DMS53 treated with DMSO at 0.1 percent for 48 hours (cell line): ENCODE data around the gene MAGI2.

Experiments
- DNase-seq: peaks from one replicate; lab custom pipeline; 2025; ENCODE audit not compliant: unreplicated experiment; lab: John Stamatoyannopoulos, UW

MAGI2 gene

DNA sequence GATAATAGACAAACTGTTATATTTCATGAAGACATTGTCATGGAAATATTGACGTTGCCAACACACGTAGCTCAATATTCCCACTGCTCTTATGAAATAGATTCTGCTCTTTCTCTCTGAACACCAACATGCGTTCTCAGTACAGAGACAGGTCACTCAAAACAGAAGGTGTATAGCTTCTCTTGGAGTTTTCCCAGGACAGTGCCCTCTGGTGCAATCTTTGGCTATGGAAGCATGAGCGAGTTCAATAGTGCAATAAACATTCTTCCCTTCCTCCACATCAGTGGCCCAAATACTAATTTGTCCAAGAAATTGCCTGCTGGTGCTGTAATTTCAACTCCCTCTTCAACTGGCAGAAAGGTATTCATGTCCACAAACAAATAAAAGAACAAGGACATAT is 145.3 kb downstream of the MAGI2 start:
- DNase-seq, result no peak

DNA sequence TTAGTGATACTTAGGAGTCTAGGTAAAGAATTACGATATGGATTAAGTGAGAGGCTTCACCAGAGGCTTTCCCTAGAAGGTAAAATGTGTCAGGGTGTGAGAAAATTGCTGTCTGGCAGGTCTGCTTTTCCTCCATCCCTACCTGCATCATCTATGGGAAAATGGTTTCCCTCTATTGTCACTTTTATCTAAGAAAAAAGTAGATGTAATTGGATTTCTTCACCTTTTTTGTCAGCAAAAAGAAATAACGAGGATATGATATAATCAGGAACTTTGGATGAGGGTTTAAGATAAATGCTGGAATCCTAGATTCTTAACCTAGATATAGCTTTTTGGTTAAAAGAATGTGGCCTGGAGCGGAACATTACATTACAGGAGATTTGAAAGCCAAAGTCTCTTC is 146.1 kb downstream of the MAGI2 start:
- DNase-seq, result no peak

DNA sequence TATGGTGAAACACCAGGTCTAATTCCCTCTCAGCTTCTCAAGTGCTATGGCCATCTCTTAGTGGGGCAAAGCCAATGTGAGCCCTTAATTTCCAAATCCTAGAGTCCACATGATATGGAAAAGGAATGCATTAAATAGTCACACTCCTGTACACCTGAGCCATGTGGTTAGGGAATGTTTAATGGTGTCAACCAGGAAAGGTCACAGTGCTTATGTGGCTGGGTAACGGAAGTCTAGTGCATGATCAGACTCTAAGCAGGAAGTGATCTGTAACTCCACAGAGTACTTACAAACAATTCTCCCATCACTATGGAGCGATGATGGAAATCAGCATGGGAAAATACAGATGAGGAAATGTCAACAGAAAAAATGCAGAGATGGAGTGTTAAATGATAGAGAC is 148.8 kb downstream of the MAGI2 start:
- peak; percentile 58 for DNase-seq

DNA sequence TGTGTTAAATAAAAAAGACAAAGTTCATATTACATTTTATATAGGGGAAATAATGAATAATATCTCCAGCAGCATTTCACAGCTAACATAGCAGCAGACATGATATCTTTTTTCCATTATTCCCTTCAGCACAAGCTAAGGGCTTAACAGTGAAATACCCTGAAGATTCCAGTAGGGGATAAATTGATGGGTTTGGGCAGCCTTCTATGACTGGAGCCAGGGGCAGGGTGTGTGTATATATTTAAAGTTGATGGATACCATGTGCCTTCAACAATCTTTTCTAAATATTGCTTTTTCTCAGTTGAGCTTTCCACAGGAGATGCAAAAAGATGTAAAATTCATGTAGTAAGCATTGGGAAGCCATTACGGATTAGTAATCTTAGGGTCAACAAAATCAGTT is 151.2 kb downstream of the MAGI2 start:
- no peak for DNase-seq

DNA sequence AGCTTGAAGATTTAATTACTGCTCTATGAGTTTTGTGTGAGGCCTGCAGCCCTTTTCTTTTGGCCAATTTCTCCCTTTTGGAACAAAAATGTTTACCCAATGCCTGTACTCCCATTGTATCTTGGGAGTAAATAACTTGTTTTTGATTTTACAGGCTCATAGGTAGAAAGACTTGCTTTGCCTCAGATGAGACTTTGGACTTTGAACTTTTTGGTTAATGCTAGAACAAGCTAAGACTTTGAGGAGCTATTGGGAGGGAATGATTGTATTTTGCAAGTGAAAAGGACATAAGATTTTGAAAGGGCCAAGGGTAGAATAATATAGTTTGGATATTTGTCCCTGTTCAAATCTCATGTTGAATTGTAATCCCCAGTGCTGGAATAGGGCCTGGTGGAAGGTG is 152.0 kb downstream of the MAGI2 start:
- no peak for DNase-seq

DNA sequence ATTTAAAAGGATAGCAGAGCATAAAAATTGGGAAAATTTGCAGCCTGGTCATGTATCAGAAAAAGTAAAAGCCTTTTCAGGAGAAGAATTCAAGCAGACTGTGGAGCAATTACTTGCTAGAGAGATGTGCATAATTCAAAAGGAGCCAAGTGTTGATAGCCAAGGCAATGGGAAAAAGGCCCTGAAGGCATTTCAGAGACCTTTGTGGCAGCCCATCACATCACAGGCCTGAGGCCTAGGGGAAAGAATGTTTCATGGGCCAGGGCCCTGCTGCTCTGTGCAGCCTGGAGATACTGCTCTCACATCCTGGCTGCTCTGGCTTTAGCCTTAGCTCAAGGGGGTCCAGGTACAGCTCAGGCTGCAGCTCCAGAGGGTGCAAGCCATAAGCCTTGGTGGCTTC is 152.9 kb downstream of the MAGI2 start:
- DNase-seq, result no peak

DNA sequence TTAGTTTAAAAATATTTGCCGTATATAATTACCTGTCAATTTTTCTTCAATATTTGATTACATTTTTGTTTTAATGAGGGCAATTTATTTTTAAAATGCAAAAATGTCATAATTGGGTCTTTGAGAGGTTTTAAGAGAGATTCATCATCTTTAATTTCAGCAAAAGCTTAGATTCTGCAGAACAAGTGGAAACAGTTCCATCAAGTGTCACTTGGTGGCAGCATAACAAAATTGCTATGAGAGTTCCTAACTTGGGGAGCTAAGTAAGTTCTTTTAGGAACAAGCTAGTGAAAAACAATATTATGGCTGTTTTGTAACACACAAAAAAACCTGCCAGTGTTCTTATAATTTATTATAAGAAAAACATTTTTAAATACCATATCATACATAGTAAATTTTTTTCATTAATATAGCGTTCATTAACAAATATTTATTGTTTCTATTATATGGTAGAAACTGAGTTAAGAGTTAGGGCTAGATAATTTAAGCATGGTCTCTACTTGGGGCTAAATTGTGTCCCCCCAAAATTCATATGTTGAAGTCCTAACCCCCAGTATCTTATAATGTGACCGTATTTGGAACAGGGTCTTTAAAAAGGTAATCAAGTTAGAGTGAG is 155.2 kb downstream of the MAGI2 start:
- peak; percentile 74 for DNase-seq

DNA sequence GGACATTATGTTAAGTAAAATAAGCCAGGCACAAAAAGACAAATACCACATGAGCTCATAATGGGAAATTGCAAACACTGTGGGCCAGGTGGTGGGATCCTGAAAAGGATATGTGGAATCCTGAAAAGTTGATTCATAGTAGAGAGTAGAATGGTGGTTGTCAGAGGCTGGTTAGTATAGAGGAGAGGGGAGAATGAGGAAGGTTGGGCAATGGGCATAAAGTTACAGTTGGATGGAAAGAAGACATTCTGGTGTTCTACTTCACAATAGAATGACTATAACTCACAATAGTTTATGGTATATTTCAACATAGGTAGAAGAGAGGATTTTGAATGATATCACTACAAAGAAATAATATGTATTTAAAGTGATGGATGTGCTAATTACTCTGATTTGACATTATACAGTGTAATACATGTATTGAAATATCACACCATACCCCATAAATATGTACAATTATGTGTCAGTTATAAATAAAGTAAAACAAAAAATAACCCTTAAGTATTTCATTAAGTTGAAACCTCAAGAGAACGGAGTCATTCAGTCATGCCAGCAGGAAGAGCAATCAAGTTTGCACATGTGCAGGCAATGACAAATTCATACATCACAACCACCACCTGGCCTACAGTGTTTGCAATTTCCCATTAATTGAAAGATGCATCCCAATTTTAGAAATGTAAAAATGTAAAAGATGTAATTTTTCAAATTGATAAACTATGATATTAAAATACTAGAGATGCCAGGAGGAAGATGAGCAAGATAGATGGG is 156.7 kb downstream of the MAGI2 start:
- no peak for DNase-seq

DNA sequence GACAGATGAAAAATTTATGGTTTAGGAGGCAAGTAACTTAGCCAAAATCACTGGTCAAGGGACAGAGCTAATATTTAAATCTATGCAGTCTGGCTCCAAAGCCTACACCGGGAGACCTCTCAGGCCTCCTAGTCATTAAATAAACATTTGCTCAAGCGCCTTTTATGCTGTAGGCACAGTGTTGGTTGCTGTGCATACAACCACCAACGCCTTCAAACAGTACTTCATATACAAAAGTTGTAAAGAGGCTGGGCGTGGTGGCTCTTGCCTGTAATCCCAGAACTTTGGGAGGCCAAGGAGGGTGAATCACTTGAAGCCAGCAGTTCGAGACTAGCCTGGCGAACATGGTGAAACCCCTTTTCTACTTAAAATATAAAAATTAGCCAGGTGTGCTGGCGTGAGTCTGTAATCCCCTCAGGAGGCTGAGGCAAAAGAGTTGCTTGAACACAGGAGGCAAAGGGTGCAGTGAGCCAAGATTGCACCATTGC is 159.8 kb downstream of the MAGI2 start:
- peak; percentile 98 for DNase-seq

DNA sequence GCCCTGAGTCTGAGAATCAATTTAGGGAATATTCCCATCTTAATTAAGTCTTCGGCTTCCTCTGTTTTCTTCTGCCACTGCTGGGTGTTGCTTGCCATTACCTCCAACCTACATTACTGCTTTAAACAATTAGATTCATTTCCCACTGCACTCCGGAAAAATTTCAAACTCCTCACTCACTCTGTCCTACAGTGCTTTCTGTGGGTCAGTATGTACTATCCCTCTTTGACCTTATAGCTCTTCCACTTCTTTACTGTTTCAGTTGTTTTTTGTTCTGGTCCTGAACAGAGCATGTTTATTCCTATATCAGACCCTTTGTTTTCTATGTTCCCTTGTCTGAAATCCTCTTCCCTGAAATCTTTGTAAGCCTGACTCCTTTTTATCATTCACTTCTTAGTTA is 160.6 kb downstream of the MAGI2 start:
- DNase-seq, result no peak

DNA sequence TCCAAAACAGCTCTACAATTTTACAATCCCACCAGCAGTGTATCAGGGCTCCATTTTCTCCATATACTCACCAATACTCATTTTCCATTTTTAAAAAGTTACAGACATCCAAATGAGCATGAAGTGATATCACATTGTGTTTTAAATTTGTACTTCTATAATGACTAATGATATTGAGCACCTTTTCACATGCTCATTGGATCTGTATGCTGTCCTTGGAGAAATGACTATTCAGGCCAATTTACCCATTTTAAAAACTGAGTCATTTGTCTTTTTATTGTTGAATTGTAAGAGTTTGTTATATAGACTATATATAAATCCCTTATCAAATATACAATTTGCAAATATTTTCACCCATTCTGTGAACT is 162.0 kb downstream of the MAGI2 start:
- DNase-seq, result no peak

DNA sequence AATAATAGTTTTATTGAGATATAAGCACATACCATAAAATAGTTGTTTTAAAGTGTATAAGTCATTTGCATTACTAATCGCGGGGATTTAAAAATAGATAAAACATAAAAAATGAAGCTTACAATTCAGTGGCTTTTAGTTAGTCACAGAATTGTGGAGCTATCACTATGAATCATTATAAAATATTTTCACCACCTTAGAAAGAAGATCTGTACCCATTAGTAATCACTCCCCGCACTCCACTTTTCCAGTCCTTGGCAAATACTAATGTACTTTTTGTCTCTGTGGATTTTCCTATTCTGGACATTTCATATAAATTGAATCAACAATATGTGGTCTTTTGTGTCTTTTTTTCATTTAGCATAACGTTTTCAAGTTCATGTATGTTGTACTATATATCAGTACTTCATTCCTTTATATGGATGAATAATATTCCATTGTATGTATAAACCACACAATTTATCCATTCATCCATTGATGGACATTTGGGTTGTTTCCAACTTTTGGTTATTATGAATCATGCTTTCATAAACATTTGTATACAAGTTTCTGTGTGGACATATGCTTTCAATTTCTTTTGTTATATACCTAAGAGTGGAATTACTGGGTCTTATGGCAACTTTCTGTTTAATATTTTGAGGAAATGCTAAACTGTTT is 162.5 kb downstream of the MAGI2 start:
- no peak for DNase-seq

DNA sequence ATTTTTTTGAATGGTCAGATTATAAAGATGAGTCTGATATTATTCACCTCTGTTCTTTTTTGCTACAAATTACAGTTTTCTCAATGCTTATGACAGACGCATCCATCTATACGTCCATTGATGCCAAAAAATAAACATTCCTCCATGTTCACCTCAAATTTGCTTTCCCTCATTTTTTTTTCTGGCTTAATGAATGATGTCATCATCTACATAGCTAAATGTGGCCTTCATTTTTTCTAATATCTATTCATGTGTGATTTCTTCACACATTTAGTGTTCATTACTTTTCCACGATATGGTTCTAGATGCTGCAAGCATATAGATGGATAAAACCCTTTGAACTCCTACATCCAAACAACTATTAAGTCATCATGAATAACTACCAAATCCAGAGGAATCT is 163.1 kb downstream of the MAGI2 start:
- DNase-seq, result no peak

DNA sequence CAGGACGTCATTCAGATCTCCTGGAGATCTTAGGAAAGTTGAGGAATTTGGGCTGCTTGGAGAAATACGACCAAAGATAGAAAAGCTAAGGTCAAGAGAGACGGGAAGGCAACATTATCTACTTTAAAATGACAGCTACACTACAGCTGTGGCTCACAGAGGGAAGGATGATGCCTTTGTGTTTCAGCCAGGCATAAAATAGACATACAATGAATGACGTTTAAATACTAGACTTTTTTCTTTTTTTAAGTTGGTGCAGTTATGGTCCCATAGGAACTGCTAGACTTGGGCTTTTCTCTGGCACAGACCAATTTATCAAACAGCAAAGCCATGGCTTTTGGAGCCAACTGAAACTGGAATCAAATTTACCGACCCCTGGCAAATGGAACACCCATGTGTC is 164.8 kb downstream of the MAGI2 start:
- DNase-seq, result no peak

DNA sequence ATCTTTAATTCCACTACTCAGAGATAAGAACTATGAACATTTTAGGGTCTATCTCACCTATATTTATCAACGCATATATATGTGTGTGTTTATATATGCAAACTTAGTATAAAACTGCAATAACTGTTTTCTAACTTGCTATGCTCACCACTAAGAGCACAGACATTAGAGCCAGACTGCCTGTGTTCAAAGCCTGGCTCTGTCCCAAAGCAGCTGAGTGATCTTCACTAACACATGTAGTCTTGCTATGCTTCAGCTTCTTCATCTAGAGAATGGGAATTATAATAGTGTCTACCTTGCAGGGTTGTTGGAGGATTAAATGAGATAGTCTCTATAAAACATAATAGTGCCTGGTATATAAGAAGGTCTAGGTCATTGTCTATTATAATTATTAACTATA is 165.5 kb downstream of the MAGI2 start:
- DNase-seq, result no peak

DNA sequence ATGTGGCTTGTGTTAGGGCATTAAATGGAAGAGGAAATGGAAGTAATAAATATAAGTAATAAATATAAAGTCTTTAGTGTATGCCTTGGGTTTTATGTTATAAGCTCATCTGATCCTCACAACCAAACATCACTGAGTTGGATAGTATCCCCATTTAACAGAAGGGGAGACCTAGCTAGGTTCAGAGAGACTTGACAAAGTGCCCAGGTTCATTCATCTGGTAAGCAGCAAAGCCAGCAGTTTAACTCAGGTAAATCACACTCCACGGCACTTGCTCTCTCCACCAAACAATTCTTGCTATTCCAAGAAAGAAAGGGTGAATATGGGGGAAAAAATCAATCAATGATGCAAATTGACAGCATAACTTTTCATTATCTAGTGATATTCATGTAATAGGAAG is 167.3 kb downstream of the MAGI2 start:
- DNase-seq, result no peak

DNA sequence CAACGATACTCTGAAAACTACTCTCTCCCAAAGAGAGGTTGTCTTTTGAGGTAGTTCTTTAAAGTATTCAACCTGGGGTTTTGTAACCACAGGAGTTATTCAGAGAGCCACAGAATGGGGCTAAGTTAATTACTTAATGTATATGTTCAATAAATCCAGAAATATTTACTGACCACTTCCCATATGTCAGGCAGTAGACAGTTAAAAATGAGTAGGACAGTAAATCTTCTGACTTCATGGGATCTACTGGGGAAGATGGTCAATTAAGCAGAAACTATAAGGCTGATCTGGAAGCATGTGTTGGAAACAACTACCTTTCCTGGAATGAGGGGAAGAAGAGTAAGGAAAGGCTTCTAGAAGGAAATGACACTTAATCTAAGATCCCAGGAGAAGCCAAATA is 167.7 kb downstream of the MAGI2 start:
- DNase-seq, result no peak

DNA sequence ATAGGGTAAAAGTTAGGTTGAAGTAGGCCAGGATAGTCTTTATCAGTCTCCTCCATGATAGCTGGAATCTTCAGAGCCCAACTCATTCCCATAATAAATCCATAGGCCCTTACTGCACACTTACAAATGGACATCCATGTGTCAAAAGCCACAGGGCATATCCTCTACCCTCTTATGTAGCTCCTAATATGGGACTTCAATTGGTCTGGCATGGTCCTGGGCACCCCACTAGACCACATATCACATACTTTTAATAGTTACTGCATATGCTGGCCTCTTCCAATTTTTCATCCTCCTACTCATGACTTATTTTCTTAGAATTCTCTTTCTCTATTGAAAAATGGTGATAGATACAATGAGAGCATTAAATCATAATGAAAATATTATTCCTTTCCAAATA is 169.3 kb downstream of the MAGI2 start:
- no peak for DNase-seq

DNA sequence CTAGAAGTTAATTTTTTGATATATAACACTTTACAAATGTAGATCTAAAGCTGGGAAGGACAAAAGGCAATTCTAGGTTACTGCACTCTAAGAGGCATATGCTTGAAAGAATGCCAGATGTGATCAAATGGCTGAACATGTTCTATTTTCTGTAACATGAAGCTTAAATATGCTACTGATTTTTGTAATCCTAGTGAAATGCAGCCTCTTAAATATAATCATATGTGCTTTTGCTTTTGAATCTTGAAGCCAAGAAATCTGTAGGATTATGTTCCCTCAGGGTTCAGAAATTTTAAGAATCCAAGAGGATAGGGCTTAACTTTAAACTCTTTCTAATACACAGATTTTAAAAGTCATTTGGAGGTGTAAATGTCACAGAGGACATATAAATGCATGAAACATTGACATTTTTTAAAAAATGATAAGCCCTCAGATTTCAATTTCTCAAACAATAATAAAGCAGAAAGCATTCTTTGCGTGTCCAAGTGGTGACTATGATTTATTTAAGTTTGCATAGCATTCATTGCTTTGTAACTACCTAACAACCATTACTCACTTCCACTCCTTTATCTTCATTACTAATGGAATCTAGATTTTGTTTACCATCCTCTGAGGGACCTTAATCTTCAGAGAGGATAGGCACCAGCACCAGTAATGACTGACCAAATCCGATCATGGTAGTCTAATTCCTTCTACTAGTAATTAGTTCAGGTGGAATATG is 170.4 kb downstream of the MAGI2 start:
- no peak for DNase-seq

DNA sequence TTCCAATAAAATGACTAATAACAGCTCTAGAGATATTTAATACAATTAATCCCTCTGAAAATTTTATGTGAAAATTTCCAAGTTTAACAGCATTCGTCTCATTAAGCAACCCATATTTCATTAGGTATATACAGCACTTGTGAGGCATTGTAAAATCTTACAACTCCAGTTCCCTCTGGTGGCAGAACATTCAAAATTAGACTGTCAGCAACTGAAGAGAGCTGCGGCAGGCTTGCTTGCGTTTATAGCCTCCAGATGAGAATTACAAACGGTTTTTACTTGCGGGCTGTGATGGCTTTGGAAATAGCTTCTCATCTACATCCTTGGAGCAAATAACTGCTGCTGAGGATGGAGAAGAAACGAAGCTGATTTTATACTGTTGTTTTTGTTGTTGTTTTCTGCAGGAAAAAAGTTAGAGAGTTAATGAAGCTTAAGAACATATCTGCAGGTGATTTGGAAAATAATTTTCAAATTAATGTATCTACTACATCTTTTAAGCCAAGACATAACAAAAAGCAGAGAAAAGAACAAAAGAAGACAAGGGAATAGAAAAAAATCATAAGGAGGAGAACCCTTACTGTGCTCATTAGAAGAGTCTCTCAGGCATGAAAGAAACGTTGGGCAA is 171.3 kb downstream of the MAGI2 start:
- no peak for DNase-seq

DNA sequence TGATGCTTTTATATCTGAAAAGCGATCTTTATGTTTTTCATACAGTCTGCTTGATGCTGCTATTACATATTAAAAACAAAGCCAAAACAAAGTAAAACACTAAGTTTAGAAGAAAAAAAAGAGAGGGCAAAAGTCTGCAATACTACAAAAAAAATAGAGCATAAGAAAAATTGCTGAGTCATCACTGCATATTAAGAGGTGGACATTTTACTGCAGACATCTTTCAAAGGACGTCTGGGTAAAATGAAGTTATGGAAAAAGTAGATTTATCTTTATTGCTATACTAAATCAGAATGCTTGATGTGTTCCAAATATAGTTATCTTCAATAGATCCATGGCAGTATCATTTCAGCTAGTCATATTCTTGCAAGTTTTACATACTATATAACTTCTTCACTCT is 172.0 kb downstream of the MAGI2 start:
- no peak for DNase-seq
